ENCODE data around the gene PLTP. TPM values are rescaled to one million over a fixed set of nuclear protein-coding genes. Genes with fewer than 3 reads are reported as not detected.

Gene PLTP
- 1.6 to 2.0 TPM (median 1.8 TPM) in 5 replicates for total RNA-seq (2022; extraction: Qiagen RNA extraction)

GRCh38 chr20:45911486-45912343 lies at the start of gene PLTP:
TSS of gene PLTP (minus strand) at chr20:45912155. CDS start at chr20:45911452, 703 bp downstream.

GRCh38 chr20:45934586-45935415 lies 22.8 kb upstream of the PLTP start, which contains the start of gene PCIF1:
TSS of gene PCIF1 (plus strand) at chr20:45934683. CDS start at chr20:45939000, 4,317 bp downstream.

GRCh38 chr20:45890985-45891983 lies 20.7 kb downstream of the PLTP start, which contains the start of the genes CTSA and NEURL2:
TSS of gene CTSA (plus strand) at chr20:45891335. CDS start at chr20:45891569, 234 bp downstream.
TSS of gene NEURL2 (minus strand) at chr20:45891208. CDS start at chr20:45890991, 217 bp downstream.

GRCh38 chr20:45887346-45887715 lies 24.6 kb downstream of the PLTP start, which contains the start of gene SPATA25:
TSS of gene SPATA25 (minus strand) at chr20:45887622. CDS start at chr20:45887590, 32 bp downstream.

GRCh38 chr20:45880988-45881788 lies 30.8 kb downstream of the PLTP start, which contains the start of gene ZSWIM1:
TSS of gene ZSWIM1 (plus strand) at chr20:45881227. CDS start at chr20:45882593, 1,366 bp downstream.

GRCh38 chr20:45857114-45857881 lies 54.7 kb downstream of the PLTP start, which contains the start of the genes ACOT8 and ZSWIM3:
TSS of gene ACOT8 (minus strand) at chr20:45857392. CDS start at chr20:45857315, 77 bp downstream.
TSS of gene ZSWIM3 (plus strand) at chr20:45857614. CDS start at chr20:45857826, 212 bp downstream.

Other genes starting within 250 kb of the PLTP start
- not detected in 5 replicates for gene WFDC11, start 241.9 kb downstream of the PLTP start, total RNA-seq (2022; extraction: Qiagen RNA extraction)
- not detected in 5 replicates for gene WFDC13, start 210.1 kb downstream of the PLTP start, total RNA-seq (2022; extraction: Qiagen RNA extraction)
- not detected in 5 replicates for gene WFDC10B, start 207.1 kb downstream of the PLTP start, total RNA-seq (2022; extraction: Qiagen RNA extraction)
- not detected in 5 replicates for gene SPINT4, start 189.8 kb downstream of the PLTP start, total RNA-seq (2022; extraction: Qiagen RNA extraction)
- 0.44 TPM in 1 of 5 replicates, not detected in the others for gene WFDC3, start 120.3 kb downstream of the PLTP start, total RNA-seq (2022; extraction: Qiagen RNA extraction)
- gene DNTTIP1, start 120.2 kb downstream of the PLTP start, total RNA-seq (2022; extraction: Qiagen RNA extraction), result 32.1 to 37.5 TPM (median 35.7 TPM) in 5 replicates
- 215 to 248 TPM (median 240 TPM) in 5 replicates for gene UBE2C, start 99.5 kb downstream of the PLTP start, total RNA-seq (2022; extraction: Qiagen RNA extraction)
- 0.28 TPM in 1 of 5 replicates, not detected in the others for gene TNNC2, start 84.8 kb downstream of the PLTP start, total RNA-seq (2022; extraction: Qiagen RNA extraction)
- gene SNX21, start 78.4 kb downstream of the PLTP start, total RNA-seq (2022; extraction: Qiagen RNA extraction), result 7.8 to 11.6 TPM (median 10.7 TPM) in 5 replicates
- 14.5 to 20.5 TPM (median 19.7 TPM) in 5 replicates for gene ACOT8, start 54.8 kb downstream of the PLTP start, total RNA-seq (2022; extraction: Qiagen RNA extraction)
- gene ZSWIM3, start 54.5 kb downstream of the PLTP start, total RNA-seq (2022; extraction: Qiagen RNA extraction), result 1.3 to 1.9 TPM (median 1.7 TPM) in 5 replicates
- 4.8 to 5.9 TPM (median 5.8 TPM) in 5 replicates for gene ZSWIM1, start 30.9 kb downstream of the PLTP start, total RNA-seq (2022; extraction: Qiagen RNA extraction)
- gene SPATA25, start 24.5 kb downstream of the PLTP start, total RNA-seq (2022; extraction: Qiagen RNA extraction), result 0.19 to 0.53 TPM (median 0.40 TPM) in 3 of 5 replicates, not detected in the others
- 0.61 to 1.7 TPM (median 0.94 TPM) in 5 replicates for gene NEURL2, start 20.9 kb downstream of the PLTP start, total RNA-seq (2022; extraction: Qiagen RNA extraction)
- 94.8 to 123 TPM (median 110 TPM) in 5 replicates for gene CTSA, start 20.8 kb downstream of the PLTP start, total RNA-seq (2022; extraction: Qiagen RNA extraction)
- gene PCIF1, start 22.5 kb upstream of the PLTP start, total RNA-seq (2022; extraction: Qiagen RNA extraction), result 27.8 to 35.7 TPM (median 33.3 TPM) in 5 replicates
- 6.8 to 10.2 TPM (median 9.2 TPM) in 5 replicates for gene ZNF335, start 60.0 kb upstream of the PLTP start, total RNA-seq (2022; extraction: Qiagen RNA extraction)
- 0.19 to 0.48 TPM (median 0.40 TPM) in 5 replicates for gene MMP9, start 96.8 kb upstream of the PLTP start, total RNA-seq (2022; extraction: Qiagen RNA extraction)
- 13.5 to 17.2 TPM (median 14.0 TPM) in 5 replicates for gene SLC12A5, start 117.1 kb upstream of the PLTP start, total RNA-seq (2022; extraction: Qiagen RNA extraction)
- 17.7 to 23.9 TPM (median 20.3 TPM) in 5 replicates for gene NCOA5, start 177.8 kb upstream of the PLTP start, total RNA-seq (2022; extraction: Qiagen RNA extraction)
- gene CD40, start 206.2 kb upstream of the PLTP start, total RNA-seq (2022; extraction: Qiagen RNA extraction), result 4.2 to 4.9 TPM (median 4.5 TPM) in 5 replicates